ENCODE data around the gene MEIOSIN. TPM values are rescaled to one million over a fixed set of nuclear protein-coding genes. Genes with fewer than 3 reads are reported as not detected.

Gene MEIOSIN
- total RNA-seq, 1 experiment from 2014 or later: not detected

- Histone ChIP-seq H3F3A (ENCODE audit: insufficient read depth, low read depth) (peaks cover 46% of the 10 kb centered on the region; the same call in 1 of the 2 replicates), H3K27ac (peak overlapping the region; percentile 79; the same call in 1 of the 2 replicates), H3K27me3 (ENCODE audit: insufficient read depth, low read depth) (no peaks in the 10 kb centered on the region), H3K79me2 (ENCODE audit: low read depth) (no peaks in the 10 kb centered on the region), H3K36me3 (ENCODE audit: low read depth) (0 out of 2 replicates have a peak, but pooled peaks cover 2% of the 10 kb centered on the region), H3K4me3 (peak overlapping the region; percentile 97), H3K9me3 (ENCODE audit: insufficient read depth, low read depth) (no peaks in the 10 kb centered on the region), H2AFZ (peak overlapping the region; percentile 94), H3K4me1 (replicated peaks; ENCODE audit: insufficient read depth) (peaks cover 17% of the 10 kb centered on the region), H4K20me1 (ENCODE audit: insufficient read depth) (no peaks in the 10 kb centered on the region), H3K9me2 (ENCODE audit: insufficient read depth) (no peaks in the 10 kb centered on the region), H3K4me2 (peak overlapping the region; percentile 100)
- ChIA-PET POLR2A (ENCODE audit: unreplicated experiment) (interaction anchor here (0.5 to 1.6 kb wide), 7 partner anchors 19 to 97 kb away, joined by 4 to 13 read pairs (median 7); partner anchors contain the start of genes DMWD, FBXO46, QPCTL and SNRPD2), CTCF (interaction anchor here (0.6 kb wide), 3 partner anchors 26 to 96 kb away, joined by 5 to 6 read pairs (median 6); partner anchors contain the start of gene SYMPK)
- DNase-seq: peak; percentile 77 to 88
- TF ChIP-seq EZH2 (IDR thresholded peaks at IDR 0.05; ENCODE audit: low read depth) (no peak), CTCF (conservative IDR thresholded peaks at IDR 0.05) (no peak)
- intact Hi-C loops (cut with micrococcal nuclease; ENCODE audit: unreplicated experiment): loop anchor here (5.0 kb wide), 2 partner anchors 115 to 345 kb away; partner anchors contain the start of gene ERCC1
- no TSS peak for BruUV-seq (replicated peaks)
Measured at GRCh38 chr19:45767410-45767880, 34.2 kb downstream of the MEIOSIN start.

GRCh38 chr19:45767881-45768654 is 34.8 kb downstream of the MEIOSIN start:
- Histone ChIP-seq H3K9me3 (ENCODE audit: insufficient read depth, low read depth) (no peaks in the 10 kb centered on the region), H2AFZ (peak overlapping the region; percentile 94), H3K4me2 (peak overlapping the region; percentile 100), H3K27ac (peak overlapping the region; percentile 79), H3K9me2 (ENCODE audit: insufficient read depth) (no peaks in the 10 kb centered on the region), H3K4me1 (replicated peaks; ENCODE audit: insufficient read depth) (peaks cover 17% of the 10 kb centered on the region), H3K36me3 (ENCODE audit: low read depth) (0 out of 2 replicates have a peak, but pooled peaks cover 3% of the 10 kb centered on the region), H4K20me1 (ENCODE audit: insufficient read depth) (no peaks in the 10 kb centered on the region), H3K27me3 (ENCODE audit: insufficient read depth, low read depth) (no peaks in the 10 kb centered on the region), H3F3A (ENCODE audit: insufficient read depth, low read depth) (peaks cover 52% of the 10 kb centered on the region; the same call in 1 of the 2 replicates), H3K4me3 (peak overlapping the region; percentile 97), H3K79me2 (ENCODE audit: low read depth) (no peaks in the 10 kb centered on the region)
- CTCF ChIA-PET: interaction anchor here (0.6 kb wide), 2 partner anchors 10 to 51 kb away, joined by 4 to 5 read pairs; no protein-coding TSS in a partner anchor
- no TSS peak for BruUV-seq (replicated peaks)
- no peak for TF ChIP-seq EZH2 (IDR thresholded peaks at IDR 0.05; ENCODE audit: low read depth)
- DNase-seq: peak; percentile 61 to 67
- intact Hi-C loops (cut with micrococcal nuclease; ENCODE audit: unreplicated experiment): loop anchor here (2.0 to 5.0 kb wide), 3 partner anchors 37 to 346 kb away; partner anchors contain the start of genes ERCC1 and FBXO46
- POLR2A ChIA-PET (ENCODE audit: unreplicated experiment): interaction anchor here (0.5 to 1.6 kb wide), 7 partner anchors 20 to 97 kb away, joined by 4 to 13 read pairs (median 7); partner anchors contain the start of genes DMWD, FBXO46, QPCTL and SNRPD2

GRCh38 chr19:45768655-45768983 is 35.4 kb downstream of the MEIOSIN start:
- peak overlapping the region; percentile 79 for H3K27ac ChIP-seq
- intact Hi-C loops (cut with micrococcal nuclease; ENCODE audit: unreplicated experiment): loop anchor here (2.0 to 5.0 kb wide), 3 partner anchors 38 to 346 kb away; partner anchors contain the start of genes ERCC1 and FBXO46
- H3K79me2 ChIP-seq (ENCODE audit: low read depth): no peaks in the 10 kb centered on the region
- H3K9me2 ChIP-seq (ENCODE audit: insufficient read depth): no peaks in the 10 kb centered on the region
- H3K4me1 ChIP-seq (replicated peaks; ENCODE audit: insufficient read depth): peaks cover 17% of the 10 kb centered on the region
- peak overlapping the region; percentile 97 for H3K4me3 ChIP-seq
- no peaks in the 10 kb centered on the region for H4K20me1 ChIP-seq (ENCODE audit: insufficient read depth)
- H3K27me3 ChIP-seq (ENCODE audit: insufficient read depth, low read depth): no peaks in the 10 kb centered on the region
- no peak for TF ChIP-seq EZH2 (IDR thresholded peaks at IDR 0.05; ENCODE audit: low read depth)
- POLR2A ChIA-PET (ENCODE audit: unreplicated experiment): interaction anchor here (0.6 kb wide), 1 partner anchor 38 kb away, joined by 4 read pairs; the partner anchor contains the start of gene FBXO46
- 0 out of 2 replicates have a peak, but pooled peaks cover 3% of the 10 kb centered on the region for H3K36me3 ChIP-seq (ENCODE audit: low read depth)
- peaks cover 58% of the 10 kb centered on the region; the same call in 1 of the 2 replicates for H3F3A ChIP-seq (ENCODE audit: insufficient read depth, low read depth)
- H3K9me3 ChIP-seq (ENCODE audit: insufficient read depth, low read depth): no peaks in the 10 kb centered on the region
- peak overlapping the region; percentile 100 for H3K4me2 ChIP-seq
- no TSS peak for BruUV-seq (replicated peaks)
- peak in 1 of 2 experiments; percentile 41 for DNase-seq
- CTCF ChIA-PET: interaction anchor here (0.6 to 1.2 kb wide), 2 partner anchors 10 to 76 kb away, joined by 4 to 10 read pairs; partner anchors contain the start of gene QPCTL
- H2AFZ ChIP-seq: peak overlapping the region; percentile 94

Measured in PC-9 (cell line).